CD4-positive, alpha-beta T cell treated with Interleukin-17A for 1 hour (primary cell): ENCODE results near the gene ZBTB7B.

Source experiments
- DNase-seq: peaks from one replicate; pipeline ENCODE4 v3.0.0-alpha.2; 2020

ZBTB7B gene

DNA sequence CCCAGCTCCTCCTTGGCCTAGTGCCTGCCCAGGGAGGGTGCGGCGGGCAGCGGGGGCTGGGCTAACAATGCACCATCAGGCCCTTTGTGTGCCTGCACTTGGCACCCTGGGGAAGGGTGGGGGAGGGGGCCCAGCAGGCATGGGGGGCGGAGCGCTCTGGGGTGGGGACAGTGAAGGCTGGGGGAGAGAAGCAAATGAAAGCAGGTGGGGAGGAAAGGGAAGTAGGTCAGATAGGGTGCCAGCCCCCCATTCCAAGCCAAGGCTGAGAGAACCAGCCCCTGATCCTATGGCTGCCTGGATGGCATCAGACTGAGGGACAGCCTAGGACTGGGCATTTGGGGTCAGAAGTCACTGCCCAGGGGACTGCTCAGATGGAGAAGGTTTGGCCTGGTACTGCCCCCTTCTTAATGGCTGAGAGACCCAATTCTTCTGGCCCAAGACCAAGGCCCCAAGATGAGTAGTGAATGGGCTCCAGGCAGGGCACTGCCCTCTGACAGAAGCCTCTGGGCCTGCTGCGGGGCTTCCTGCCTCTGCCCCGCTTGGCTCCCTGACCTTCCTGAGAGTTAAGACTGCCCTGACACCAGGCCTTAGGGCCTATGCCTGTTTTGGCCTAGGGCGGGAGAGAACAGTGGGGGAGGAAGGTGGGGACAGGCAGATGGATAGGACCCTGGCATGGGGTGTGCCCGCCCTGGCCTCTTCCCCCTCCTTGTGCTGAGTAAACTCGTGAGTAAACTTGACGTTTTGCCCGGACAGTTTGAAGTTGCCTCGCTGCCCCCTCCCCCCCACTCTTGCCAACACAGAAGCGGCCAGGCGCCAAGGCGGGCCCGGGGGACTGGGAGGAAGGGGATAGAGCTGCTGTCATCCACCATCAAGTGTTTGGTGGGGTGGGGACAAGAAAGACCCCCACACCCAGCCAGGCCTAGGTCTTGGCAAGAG, 2.7 kb downstream of the ZBTB7B start:
- peak; percentile 62 for DNase-seq

DNA sequence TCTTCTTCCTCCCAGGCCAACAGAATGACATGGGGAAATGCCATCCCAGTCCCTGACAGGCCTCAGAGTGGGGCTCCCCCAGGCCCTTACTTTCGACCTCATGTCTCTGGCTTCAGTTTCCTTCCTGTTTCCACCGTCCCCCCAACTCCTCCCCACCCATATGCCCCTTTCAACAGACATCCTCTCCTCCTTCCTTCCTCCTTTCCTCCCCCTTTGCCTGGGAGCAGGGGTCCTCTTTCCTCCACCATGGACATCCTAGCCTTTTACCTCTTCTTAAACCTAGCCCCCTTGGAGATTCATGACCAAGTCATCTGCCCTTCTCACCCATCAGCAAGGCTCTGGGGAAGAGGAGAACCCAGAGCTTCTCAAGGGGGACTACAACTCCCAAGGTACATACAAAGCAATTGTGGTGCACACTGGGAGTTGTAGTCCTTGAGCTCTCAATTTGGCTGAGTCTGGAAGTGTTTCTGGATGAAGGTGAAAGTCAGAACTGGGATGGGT, 4.0 kb downstream of the ZBTB7B start:
- DNase-seq: peak; percentile 71

DNA sequence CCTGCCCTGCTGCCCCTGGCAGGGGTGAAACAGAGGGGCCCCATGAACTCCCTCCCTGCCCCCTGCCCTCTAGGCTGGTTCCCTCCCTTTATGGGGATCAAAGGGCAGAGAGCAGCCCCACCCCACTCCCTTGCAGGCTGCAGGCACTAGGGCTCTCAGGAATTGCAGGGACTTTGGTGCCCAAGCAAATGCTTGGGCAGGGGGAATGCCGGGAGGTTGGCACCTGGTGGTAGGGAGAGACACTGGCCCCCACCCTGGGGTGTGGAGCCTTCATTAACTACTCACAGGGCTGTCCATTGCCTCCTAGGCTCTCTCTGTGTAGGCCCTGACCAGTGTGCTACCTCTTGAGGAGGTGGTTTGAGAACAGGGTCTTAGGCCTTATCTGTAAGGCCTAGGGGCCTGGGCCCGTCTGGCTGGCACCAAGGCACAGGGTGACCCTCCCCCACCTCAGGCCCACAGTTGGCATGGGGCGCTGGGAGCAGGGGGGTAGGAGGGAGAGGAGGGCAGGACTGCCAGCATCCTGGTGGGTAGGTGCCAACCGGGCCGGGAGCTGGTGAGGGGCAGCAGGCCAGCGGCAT, 4.7 kb downstream of the ZBTB7B start:
- no peak for DNase-seq

DNA sequence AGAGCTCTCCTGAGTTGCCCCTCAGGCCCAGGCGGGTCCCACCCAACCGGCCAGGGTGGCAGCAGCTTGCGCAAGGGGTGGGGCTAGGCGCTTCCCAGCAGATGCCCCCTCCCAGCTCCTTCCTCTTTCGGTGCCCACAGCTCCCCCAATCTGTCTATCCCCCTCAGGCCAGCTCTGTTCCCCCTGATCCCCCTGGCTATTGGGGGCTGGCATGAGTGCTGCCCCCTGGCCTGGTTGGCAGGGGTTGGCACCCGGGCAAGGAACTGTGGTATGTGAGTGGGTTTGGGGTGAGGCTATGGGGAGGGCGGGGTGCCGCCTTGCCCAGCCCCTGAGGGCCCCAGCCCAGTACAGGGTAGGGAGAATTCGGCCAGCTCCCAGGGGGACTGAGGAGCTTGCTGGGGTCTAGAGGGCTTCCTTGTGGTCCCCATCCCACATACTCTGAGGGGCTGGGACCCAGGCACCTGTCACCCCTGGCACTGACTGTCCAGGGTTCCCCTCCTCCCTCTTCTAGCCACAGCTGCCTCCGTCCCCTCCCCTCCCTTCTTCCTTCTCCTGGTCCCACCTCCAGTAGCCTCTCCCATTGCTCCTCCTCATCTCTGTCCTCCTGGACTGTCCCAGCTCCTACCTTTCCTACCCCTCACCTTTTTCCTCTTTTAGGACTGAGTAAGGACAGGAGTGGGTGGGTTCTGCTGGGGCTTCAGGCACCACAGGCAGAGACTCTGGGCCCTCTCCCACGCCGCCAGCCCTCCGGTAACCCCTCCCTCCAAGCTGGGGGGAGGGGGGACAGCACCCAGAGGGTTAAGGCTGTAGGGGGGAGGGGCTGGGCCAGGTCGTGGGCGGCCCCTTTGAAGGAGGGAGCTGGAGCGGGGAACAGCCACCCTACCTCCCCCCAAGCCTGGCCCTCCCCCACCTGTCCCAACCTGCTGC, 5.7 kb downstream of the ZBTB7B start:
- peak; percentile 39 for DNase-seq

DNA sequence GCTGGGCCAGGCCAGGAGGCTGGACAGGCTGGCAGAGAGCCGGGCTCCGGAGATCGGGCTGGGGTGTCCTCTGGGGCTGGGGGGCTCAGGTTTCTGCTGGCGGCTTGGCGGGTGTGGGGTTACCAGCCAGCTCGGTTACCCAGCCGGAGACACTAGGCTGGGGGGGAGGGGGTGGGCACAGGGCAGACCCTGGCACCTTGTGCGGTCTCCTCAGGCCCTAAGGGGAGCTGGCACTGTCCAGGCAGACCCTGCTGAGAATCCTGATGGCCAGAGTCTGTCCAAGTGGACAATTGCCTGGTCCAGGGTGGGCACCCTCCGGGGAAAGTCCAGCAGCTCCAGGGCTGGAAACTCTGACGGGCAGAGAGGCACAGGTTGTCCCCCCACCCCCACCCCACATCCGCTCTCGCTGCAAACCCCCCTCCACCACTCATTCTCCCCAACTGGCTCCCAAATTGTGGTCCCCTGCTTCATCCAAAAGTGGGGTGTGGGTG, 6.7 kb downstream of the ZBTB7B start:
- DNase-seq: peak; percentile 14

DNA sequence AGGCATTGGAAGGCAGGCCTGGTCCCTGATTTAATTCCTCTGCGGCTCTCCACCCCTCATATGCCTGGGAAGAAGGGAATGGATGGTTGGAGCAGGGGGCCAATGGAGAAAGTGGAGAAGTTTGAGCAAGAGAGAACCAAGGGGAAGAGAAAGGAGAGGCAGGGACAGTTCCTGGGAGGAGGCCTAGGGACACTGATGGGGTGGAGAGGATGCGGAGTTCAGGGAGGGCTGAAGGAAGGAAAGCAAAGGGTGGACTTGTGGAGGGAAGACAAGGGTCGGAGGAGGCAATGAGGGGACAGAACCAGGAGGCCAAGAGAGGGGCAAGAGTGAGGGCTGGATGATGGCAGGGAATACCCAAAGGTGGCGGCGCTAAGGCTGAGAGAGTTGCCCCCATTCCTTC, 7.1 kb downstream of the ZBTB7B start:
- DNase-seq: no peak

DNA sequence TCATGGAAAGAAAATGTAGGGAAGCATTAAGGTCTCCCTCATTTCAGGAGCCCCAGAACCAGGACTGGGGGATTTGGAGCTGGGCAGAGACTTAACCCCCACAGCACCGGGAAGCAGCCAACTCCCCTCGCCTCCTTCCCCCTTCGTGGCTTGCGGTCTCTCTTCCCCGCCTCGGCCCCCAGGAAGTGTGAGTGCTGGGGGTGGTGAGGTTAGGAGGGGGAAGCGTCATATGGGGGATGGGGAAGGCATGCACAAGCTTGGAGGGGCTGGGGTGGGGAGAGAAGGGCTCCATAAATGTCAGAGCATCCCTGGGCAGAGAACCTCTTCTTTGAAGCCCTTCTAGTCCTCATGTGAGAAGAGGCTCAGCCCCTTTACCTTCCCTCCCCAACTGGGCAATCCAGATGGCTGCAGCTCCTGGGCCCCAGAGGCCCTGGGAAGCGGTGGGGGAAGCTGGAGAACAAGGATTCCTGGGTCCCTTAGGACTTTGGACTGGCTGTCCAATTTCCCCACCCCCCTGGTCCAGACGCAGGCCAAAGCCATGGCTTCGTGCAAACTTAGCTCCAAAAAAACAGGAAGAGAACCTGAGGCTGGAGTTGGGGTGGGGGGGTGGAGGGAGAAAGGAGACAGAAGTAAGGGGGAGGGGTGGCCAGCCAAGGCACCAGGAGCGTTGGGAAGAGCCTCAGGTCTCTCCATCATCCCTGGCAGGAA, 7.8 kb downstream of the ZBTB7B start:
- DNase-seq: peak; percentile 49

DNA sequence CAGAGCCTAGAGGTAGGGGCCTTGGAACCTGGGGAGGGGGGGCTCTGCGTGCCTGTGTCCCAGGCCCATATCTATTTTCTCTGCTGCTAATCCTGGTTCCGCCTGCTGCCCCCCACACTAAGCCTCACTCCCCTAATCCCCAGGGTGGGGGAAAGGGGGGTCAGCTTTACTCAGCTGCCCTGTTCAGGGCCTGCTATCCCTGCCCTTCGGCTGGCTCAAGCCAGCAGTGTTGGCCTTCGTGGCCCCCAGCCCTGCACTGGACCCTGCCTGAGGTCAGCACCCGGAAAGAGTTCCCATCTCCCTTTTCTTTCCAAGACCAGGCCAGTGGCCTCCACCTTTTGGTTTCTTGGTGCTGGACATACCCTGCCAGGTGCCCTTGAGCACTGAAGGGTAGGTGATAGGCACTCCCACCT, 8.4 kb downstream of the ZBTB7B start:
- no peak for DNase-seq

DNA sequence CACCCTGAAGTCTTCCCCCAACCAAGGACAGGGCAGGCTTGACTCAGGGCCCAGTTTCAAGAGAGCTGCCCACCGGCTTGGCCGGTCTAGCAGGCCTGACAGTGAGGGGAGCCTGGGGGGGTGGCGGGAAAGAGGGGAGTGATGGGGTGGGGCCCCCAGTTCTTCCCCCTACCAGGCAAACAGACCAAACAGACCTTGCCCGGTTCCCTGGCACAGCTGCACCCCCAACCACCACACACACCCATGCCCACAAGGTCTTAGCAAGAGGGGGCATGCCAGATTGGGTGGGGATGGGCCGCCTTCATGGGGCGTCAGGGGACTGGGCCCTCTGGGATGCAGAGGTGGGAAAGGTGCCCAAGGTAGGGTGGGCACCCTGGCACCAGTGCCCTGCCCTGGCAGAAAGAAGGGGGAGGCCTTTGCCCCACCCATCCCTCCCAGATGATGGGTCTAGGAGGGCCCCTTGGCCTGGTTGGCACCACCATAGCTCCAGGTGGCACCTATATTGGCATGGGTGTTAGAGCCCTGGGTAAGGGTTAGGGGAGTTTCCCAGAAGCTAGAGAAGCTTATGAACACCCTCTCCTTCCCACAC, 8.9 kb downstream of the ZBTB7B start:
- no peak for DNase-seq

DNA sequence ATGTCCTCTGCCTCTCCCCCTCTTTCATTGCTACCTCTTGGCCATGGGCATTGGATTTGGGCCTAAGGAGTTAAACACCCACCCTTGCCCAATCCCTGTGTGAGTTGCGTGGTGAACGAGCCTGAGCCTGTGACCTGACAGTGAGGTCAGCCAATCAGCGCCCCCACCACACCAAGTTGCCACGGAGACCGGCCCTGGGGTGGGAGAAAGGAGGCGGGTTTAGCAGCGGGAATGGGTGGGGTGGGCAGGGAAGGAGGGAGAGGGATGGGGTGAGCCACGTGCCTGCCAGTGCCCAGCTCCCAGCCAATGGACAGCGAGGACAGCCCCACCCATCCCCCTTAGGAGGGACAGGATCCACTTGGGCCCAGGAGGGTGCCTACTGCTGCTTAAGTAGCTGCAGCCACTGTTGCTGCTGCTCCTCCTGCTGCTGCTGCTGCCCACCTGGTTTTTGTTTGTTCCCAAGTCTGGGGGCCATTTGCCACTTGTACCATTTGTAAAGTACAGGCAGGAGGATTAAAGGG, 9.5 kb downstream of the ZBTB7B start:
- DNase-seq: peak; percentile 52

DNA sequence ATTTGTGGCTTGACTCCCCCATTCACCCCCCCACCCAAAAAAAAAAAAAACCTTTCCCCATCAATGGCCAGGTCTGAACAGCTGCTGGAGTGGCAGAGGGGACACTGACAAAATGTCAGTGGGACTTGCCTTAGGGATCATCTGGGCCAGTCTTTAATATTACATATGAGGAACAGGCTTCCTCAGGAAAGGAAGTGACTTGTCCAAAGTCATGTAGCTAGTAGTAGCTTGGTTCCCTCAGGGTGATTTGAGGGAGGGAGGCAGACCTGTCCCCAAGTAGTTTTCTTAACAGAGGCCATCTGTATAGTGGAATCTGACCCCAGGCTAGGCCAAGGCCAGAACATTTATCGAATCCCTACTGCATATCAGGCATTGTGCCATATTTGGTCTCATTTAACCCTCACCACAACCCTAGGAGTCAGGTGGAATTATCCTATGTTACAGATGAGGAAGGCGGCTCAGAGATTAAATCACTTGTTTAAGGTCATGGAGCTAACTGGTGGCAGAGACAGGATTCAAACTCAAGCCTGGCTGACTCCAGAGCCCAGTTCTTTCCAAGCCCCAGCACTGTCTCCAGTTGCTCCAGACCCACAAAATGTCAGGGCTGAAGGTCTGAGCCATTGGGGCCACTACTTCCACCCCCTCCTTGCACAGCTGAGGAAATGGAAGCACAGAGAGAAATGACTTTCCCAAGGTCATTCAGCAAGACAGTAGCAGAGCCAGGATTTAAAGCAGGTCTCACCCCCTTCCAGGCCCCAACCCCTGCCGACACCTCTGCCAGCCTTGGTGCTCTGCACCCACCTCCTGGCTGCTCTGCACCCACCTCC, 10.4 kb downstream of the ZBTB7B start:
- DNase-seq: peak; percentile 4

DNA sequence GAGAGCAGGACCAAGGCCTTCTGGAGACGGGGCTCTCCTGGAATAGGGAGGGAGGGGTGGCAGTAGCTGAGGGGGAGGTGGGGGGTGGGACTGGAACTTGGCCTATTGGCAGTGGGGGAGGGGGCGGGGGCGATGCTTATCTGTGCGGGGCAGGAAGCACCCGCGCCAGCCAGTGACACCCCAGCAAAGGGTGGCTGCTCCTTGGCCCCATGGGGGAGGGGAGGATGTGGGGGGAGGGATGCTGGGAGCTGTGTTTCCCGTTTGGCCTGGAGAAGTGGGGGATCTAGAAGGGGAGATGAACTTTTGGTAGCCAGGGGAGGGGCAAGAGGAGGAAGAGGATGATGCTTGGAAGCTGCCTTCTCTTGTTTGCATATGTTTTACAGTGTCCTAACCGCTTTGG, 11.0 kb downstream of the ZBTB7B start:
- peak; percentile 54 for DNase-seq

DNA sequence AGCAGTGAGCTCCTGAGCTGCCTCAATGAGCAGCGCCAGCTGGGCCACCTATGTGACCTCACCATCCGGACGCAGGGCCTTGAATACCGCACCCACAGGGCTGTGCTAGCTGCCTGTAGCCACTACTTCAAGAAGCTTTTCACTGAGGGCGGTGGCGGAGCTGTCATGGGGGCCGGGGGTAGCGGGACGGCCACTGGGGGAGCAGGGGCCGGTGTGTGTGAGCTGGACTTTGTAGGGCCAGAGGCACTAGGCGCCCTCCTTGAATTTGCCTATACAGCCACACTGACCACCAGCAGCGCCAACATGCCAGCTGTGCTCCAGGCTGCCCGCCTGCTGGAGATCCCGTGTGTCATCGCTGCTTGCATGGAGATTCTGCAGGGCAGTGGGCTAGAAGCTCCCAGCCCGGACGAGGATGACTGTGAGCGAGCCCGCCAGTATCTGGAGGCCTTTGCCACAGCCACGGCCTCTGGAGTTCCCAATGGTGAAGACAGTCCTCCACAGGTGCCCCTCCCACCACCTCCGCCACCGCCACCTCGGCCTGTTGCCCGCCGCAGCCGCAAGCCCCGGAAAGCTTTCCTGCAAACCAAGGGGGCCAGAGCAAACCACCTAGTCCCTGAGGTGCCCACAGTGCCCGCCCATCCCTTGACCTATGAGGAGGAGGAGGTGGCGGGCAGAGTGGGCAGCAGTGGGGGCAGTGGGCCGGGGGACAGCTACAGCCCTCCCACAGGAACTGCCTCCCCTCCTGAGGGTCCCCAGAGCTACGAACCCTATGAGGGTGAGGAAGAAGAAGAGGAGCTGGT, 12.3 kb downstream of the ZBTB7B start:
- DNase-seq: no peak

DNA sequence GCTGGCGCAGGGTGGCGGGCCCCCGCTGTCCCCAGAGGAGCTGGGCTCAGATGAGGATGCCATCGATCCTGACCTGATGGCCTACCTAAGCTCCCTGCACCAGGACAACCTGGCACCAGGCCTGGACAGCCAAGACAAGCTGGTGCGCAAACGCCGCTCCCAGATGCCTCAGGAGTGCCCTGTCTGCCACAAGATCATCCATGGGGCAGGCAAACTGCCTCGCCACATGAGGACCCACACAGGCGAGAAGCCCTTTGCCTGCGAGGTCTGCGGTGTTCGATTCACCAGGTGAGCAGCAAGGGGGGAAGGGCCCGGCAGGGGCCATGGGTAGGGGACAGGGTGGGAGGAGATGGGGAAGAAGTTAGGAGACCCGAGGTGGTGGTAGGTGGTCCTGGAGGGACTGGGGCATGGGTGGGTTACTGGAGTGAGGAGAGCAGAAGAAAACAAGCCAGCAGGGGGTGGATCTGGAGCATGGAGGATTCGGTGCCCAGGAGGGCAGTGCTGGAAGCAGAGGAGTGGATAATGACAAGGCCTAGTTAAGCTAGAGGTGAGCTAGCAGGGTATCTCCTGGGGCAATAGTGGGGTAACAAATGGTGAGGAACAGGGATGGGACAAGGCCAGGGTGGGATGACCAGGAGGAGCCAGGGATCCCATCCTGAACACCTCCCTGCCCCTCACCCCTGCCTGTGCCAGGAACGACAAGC, 13.1 kb downstream of the ZBTB7B start:
- DNase-seq: no peak

DNA sequence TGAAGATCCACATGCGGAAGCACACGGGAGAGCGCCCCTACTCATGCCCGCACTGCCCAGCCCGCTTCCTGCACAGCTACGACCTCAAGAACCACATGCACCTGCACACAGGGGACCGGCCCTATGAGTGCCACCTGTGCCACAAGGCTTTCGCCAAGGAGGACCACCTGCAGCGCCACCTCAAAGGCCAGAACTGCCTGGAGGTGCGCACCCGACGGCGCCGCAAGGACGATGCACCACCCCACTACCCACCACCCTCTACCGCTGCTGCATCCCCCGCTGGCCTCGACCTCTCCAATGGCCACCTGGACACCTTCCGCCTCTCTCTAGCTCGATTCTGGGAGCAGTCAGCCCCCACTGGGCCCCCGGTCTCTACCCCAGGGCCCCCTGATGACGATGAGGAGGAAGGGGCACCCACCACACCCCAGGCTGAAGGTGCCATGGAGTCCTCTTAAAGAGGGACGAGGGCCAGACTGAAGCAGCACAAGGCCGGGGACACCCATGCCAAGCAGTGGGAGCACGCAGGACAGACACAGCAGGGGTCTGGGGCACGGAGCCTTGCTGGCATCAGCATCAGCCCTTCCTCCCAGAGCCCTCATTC, 13.7 kb downstream of the ZBTB7B start:
- peak; percentile 22 for DNase-seq

DNA sequence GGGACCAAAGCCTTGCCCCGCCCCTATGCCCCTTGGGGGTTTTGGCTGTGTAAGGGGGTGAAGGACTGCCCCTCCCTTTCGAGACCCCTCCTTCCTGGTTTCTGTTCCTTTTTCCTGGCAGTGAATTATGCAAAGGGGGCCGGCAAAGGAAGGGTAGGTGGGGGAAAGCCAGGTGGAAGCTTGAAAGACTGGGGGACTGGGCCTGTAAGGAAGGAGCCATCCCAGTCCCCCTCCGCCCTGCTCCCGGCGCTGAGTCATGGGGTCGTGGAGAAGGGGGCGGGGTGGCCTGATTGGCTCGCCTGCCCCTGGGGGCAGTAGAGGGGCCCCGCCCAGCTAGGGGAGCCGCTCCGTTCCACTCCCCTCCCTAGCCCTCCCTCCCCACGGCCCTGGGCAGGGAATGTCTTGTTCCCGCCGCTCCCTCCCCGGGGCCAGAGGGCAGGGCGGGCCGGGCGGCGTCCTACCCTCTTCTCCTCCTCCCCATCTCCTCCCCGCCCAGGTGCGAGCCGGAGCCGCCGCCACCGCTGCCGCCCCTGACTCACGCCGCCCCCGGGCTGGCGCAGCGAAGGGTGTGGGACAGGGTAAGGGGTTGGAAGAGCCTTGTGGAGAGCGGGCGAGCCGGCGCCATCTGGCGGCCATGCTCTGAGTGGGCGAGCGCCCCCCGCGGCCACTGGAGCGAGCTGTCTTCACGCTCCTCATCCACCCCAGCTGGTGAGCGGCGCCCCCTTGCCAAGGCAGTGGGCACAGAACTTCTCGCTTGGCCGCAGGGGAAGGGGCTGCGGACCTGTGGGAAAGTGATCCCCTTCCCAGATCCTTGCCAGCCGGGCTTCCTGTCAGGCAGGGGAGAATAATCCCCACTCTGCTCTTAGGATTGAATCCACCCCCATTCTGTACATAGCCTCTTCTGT, 14.7 kb downstream of the ZBTB7B start:
- DNase-seq: peak; percentile 89

DNA sequence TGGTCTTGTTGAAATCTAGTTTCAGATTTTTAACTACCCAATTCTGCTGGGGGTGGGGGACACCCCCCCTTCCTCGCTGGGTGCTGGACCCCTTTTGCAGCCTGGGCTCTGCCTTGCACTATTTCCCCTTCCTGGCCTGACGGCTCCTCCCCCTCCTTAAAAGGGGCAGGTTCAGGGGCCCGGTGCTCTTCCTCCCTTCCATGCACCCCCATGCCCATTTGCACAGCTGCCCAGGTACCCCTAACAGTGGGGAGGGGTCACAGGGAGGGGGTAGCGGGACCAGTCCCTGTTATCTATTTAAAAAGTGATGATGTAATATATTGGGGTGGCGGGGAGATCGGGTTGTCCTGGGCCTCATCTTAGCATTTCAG, 15.3 kb downstream of the ZBTB7B start:
- DNase-seq: no peak
